Endothelial cell of umbilical vein (primary cell): Measurements from ENCODE around the gene HDAC4. TPM values are rescaled to one million over a fixed set of nuclear protein-coding genes. Genes with fewer than 3 reads are reported as not detected.
"Not testable (repeated sequence)": the region's sequence is repeated elsewhere in the genome, so short reads cannot be mapped to it uniquely, and the experiment has no call there.

Experiments used
- Bru-seq: library from RNA; stranded (reverse); fragments of 400-500 nt; gene quantifications from one replicate; lab custom pipeline; 2021; lab: Mats Ljungman, UMichigan
- BruChase-seq, 2 experiments: library from RNA; stranded (reverse); fragments of 400-500 nt; gene quantifications; one replicate each; lab custom pipeline; 2021; lab: Mats Ljungman, UMichigan
- BruUV-seq: library from RNA; stranded (reverse); fragments of 400-500 nt; replicated peaks from 2 replicates; lab custom pipeline; 2021; lab: Mats Ljungman, UMichigan
- CTCF ChIA-PET: fragments of 300-600, 350-600 bp; sonication (Branson Sonifier 250); formaldehyde crosslinking; loops from one replicate; lab custom pipeline; 2021; ENCODE audit warnings: antibody characterized with exemption, inconsistent platforms; lab: Charles Lee
- POLR2A ChIA-PET: fragments of 300-600, 350-600 bp; sonication (Branson Sonifier 250); formaldehyde crosslinking; loops from one replicate; lab custom pipeline; 2021; ENCODE audit warnings: antibody characterized with exemption, inconsistent platforms; lab: Charles Lee
- DNase-seq: peaks from one replicate; pipeline ENCODE4 v3.0.0-alpha.2; 2011; ENCODE audit warnings: low read depth, low spot score
- FAIRE-seq: peaks from 2 replicates; lab custom pipeline; 2011; peaks lifted over from hg19 to GRCh38; lab: Jason Lieb, UNC
- H2AFZ ChIP-seq: 2 replicates; pipeline ENCODE4 v1.6.0; 2012; ENCODE audit warnings: low read depth, low read length, control low read depth, inconsistent platforms
- H3K27ac ChIP-seq: 2 replicates; pipeline ENCODE4 v1.5.1; 2011; ENCODE audit warnings: low read depth, mild to moderate bottlenecking, control low read depth, low read length, moderate library complexity; ENCODE audit not compliant: insufficient read depth
- H3K27me3 ChIP-seq, 2 experiments: 2 replicates each; pipeline versions ENCODE4 v1.6.0 to v1.6.1; 2011; ENCODE audit warnings: low read length in 2 of 2, mixed read lengths in 1 of 2; ENCODE audit not compliant: control insufficient read depth in 2 of 2, insufficient read depth in 2 of 2
- H3K36me3 ChIP-seq, 2 experiments: 2 replicates in 1 of 2; 3 replicates in 1 of 2; pipeline ENCODE4 v1.5.1; 2011; ENCODE audit warnings: low read length in 2 of 2, mild to moderate bottlenecking in 1 of 2, moderate library complexity in 1 of 2; ENCODE audit not compliant: control insufficient read depth in 2 of 2, insufficient read depth in 2 of 2; ENCODE audit errors: extremely low read depth in 1 of 2
- H3K4me1 ChIP-seq: 3 replicates; pipeline ENCODE4 v1.5.1; 2011; ENCODE audit warnings: mild to moderate bottlenecking, low read length; ENCODE audit not compliant: control insufficient read depth, insufficient read depth; ENCODE audit errors: extremely low read depth
- H3K4me2 ChIP-seq: 2 replicates; pipeline ENCODE4 v1.6.1; 2011; ENCODE audit warnings: low read length, control low read depth, mixed read lengths; ENCODE audit not compliant: insufficient read depth
- H3K4me3 ChIP-seq, 3 experiments: fragments of 200-600 bp in 1 of 3; sonication (generic), shearing (Covaris generic) in 1 of 3; replicated peaks in 1 of 3; 2 replicates each; pipeline ENCODE4 v1.5.1; 2011 to 2016; ENCODE audit warnings: control low read depth in 3 of 3, low read length in 3 of 3, mild to moderate bottlenecking in 2 of 3, inconsistent platforms in 1 of 3, low read depth in 1 of 3, moderate library complexity in 1 of 3; ENCODE audit not compliant: insufficient read depth in 1 of 3
- H3K79me2 ChIP-seq: 2 replicates; pipeline ENCODE4 v1.6.0; 2012; ENCODE audit warnings: low read length, inconsistent platforms; ENCODE audit not compliant: control insufficient read depth, insufficient read depth
- H3K9ac ChIP-seq: replicated peaks from 2 replicates; pipeline ENCODE3; 2011; ENCODE audit warnings: low read length, control low read depth; ENCODE audit not compliant: insufficient read depth; ENCODE audit errors: extremely low read depth
- H3K9me1 ChIP-seq: replicated peaks from 3 replicates; pipeline ENCODE4 v1.6.0; 2011; ENCODE audit warnings: mild to moderate bottlenecking, low read length; ENCODE audit not compliant: control insufficient read depth, insufficient read depth; ENCODE audit errors: extremely low read depth
- H3K9me3 ChIP-seq: replicated peaks from 2 replicates; pipeline ENCODE4 v1.5.1; 2012; ENCODE audit warnings: low read length, inconsistent platforms; ENCODE audit not compliant: control insufficient read depth, insufficient read depth
- H4K20me1 ChIP-seq: replicated peaks from 2 replicates; pipeline ENCODE3; 2011; ENCODE audit warnings: mild to moderate bottlenecking, low read length; ENCODE audit not compliant: control insufficient read depth, insufficient read depth; ENCODE audit errors: extremely low read depth
- EZH2 ChIP-seq: IDR thresholded peaks from 2 replicates; pipeline ENCODE4 v1.6.1; 2012; ENCODE audit warnings: borderline replicate concordance, low read depth, mild to moderate bottlenecking, moderate library complexity, low read length, inconsistent platforms; ENCODE audit not compliant: severe bottlenecking
- FOS ChIP-seq: IDR thresholded peaks from 2 replicates; pipeline ENCODE4 v1.6.1; 2011; ENCODE audit warnings: mild to moderate bottlenecking, low read length, moderate library complexity, borderline replicate concordance; ENCODE audit not compliant: insufficient read depth
- GATA2 ChIP-seq: IDR thresholded peaks from 2 replicates; pipeline ENCODE4 v1.7.0; 2011; ENCODE audit warnings: low read depth, mild to moderate bottlenecking, moderate library complexity, mixed read lengths, low read length; ENCODE audit not compliant: insufficient read length, insufficient read depth
- JUN ChIP-seq: IDR thresholded peaks from 2 replicates; pipeline ENCODE4 v1.6.1; 2011; ENCODE audit warnings: borderline replicate concordance, low read depth; ENCODE audit not compliant: insufficient read length, insufficient read depth
- MYC ChIP-seq: IDR thresholded peaks from one replicate; pipeline ENCODE4 v1.6.1; 2011; ENCODE audit warnings: mild to moderate bottlenecking, low read depth, low read length
- POLR2A ChIP-seq: IDR thresholded peaks from 2 replicates; pipeline ENCODE4 v1.6.1; 2012; ENCODE audit warnings: low read depth, mild to moderate bottlenecking, control low read depth, low read length
- POLR2AphosphoS5 ChIP-seq: IDR thresholded peaks from 2 replicates; pipeline ENCODE4 v1.6.1; 2012; ENCODE audit warnings: low read depth, mild to moderate bottlenecking, control low read depth, low read length, moderate library complexity; ENCODE audit not compliant: insufficient read depth
- dilution Hi-C: fragments of 300-500 bp; cut with MboI; formaldehyde crosslinking; loops from one replicate; pipeline ENCODE4 v1.15.0; 2019; ENCODE audit warnings: low sequenced_read_pairs; ENCODE audit not compliant: extremely low pct_ligation_motif_present
- intact Hi-C: fragments of 100-400 bp; cut with micrococcal nuclease; formaldehyde crosslinking; loops from one replicate; pipeline ENCODE4 v1.10.0; 2022
- long read RNA-seq: library from polyadenylated mRNA; stranded (forward); transcript quantifications from one replicate; pipeline ENCODE4 v2.0.0, GENCODE V29; 2021
- polyA minus RNA-seq, 3 experiments: library from RNA; depleted of rRNA, polyadenylated mRNA; stranded (reverse); fragments of >200 nt; gene quantifications; 1 replicate in 1 of 3; 2 replicates in 2 of 3; pipeline ENCODE4 v1.2.3, GENCODE V29; 2011
- polyA plus RNA-seq, 4 experiments: library from polyadenylated mRNA; depleted of rRNA in 3 of 4; stranded (reverse) in 3 of 4; unstranded in 1 of 4; fragments of >200 nt; gene quantifications; 2 replicates each; pipeline versions ENCODE4 v1.2.1 to v1.2.3, GENCODE V29; 2011 to 2012; ENCODE audit warnings: missing spikeins in 1 of 4
- total RNA-seq: library from RNA; stranded (reverse); gene quantifications from 2 replicates; pipeline ENCODE4 v1.2.3, GENCODE V29; 2021
- TF ChIP-seq, protein P1 (sequence below): IDR thresholded peaks from 2 replicates; pipeline ENCODE4 v1.6.1; 2011; ENCODE audit not compliant: insufficient read depth, insufficient read length
- TF ChIP-seq, protein P2 (sequence below), 2 donors: IDR thresholded peaks; 1 replicate in 1 of 2; 2 replicates in 1 of 2; pipeline ENCODE4 v1.5.1; 2011; ENCODE audit warnings: low read length in 2 of 2, mild to moderate bottlenecking in 2 of 2, moderate library complexity in 2 of 2, control low read depth in 1 of 2, inconsistent platforms in 1 of 2, low read depth in 1 of 2; ENCODE audit not compliant: insufficient read depth in 1 of 2; ENCODE audit errors: extremely low read depth in 1 of 2

Gene HDAC4
- total RNA-seq: 22.5 and 33.0 TPM in 2 replicates
- polyA plus RNA-seq: 10.3 and 13.4 TPM in 2 replicates
- 4.9 and 5.8 TPM in 2 replicates for polyA plus RNA-seq (2011; cell fraction: cytosol; rRNA removed)
- 27.8 and 37.8 TPM in 2 replicates for polyA plus RNA-seq (2011; cell fraction: nucleus; rRNA removed)
- polyA plus RNA-seq (2012): 6.5 and 9.4 TPM in 2 replicates
- 31.5 and 40.6 TPM in 2 replicates for polyA minus RNA-seq
- 22.6 TPM for polyA minus RNA-seq (2011; cell fraction: cytosol; rRNA and poly(A)+ RNA removed)
- 40.1 and 54.5 TPM in 2 replicates for polyA minus RNA-seq (2011; cell fraction: nucleus; rRNA and poly(A)+ RNA removed)
- percentile 66 among the genes with signal in this experiment for Bru-seq, nascent RNA
- BruChase-seq, experiment 1, labeled RNA remaining after a 6-hour chase: percentile 59 among the genes with signal in this experiment
- BruChase-seq, experiment 2, labeled RNA remaining after a 2-hour chase: percentile 58 among the genes with signal in this experiment
- long read RNA-seq, partial matches to known transcripts: 8 of 31 reads
- long read RNA-seq, other reads (novel, unspliced or antisense): 22 of 31 reads

DNA sequence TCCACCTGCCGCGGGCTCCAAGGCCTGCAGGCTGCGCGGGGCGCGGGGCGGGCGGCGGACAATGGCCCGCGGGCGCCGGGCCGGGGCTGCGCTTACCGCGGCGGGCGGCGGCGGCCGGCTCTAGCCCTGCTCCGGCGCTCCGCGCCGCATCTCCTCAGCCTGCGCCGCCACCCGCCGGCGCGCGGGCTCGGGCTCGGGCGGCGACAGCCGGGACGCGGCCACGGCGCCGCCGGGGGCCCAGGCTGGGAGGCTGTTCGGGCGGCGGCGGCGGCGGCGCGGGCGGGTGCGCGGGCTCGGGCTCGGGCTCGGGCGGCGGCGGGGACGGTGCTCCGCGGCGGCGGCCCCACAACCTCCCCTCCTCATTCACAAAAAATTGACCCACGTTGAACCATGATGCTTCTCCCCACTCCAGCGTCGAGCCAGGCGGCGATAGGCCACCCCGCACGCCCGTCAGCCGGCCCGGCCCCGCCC, at the start of gene HDAC4:
HDAC4 (minus strand) TSS at position 425 of the 471 bp plus-strand sequence. CDS start 48,321 bp downstream, outside the sequence.
- H3K27me3 ChIP-seq: no peaks in the 10 kb centered on the region
- TF ChIP-seq MYC (no peak), EZH2 (no peak), GATA2 (no peak), POLR2A (no peak), JUN (no peak), POLR2AphosphoS5 (no peak), FOS (no peak)
- TF ChIP-seq, protein P1, sequence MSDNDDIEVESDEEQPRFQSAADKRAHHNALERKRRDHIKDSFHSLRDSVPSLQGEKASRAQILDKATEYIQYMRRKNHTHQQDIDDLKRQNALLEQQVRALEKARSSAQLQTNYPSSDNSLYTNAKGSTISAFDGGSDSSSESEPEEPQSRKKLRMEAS: no peak
- TF ChIP-seq, protein P2, sequence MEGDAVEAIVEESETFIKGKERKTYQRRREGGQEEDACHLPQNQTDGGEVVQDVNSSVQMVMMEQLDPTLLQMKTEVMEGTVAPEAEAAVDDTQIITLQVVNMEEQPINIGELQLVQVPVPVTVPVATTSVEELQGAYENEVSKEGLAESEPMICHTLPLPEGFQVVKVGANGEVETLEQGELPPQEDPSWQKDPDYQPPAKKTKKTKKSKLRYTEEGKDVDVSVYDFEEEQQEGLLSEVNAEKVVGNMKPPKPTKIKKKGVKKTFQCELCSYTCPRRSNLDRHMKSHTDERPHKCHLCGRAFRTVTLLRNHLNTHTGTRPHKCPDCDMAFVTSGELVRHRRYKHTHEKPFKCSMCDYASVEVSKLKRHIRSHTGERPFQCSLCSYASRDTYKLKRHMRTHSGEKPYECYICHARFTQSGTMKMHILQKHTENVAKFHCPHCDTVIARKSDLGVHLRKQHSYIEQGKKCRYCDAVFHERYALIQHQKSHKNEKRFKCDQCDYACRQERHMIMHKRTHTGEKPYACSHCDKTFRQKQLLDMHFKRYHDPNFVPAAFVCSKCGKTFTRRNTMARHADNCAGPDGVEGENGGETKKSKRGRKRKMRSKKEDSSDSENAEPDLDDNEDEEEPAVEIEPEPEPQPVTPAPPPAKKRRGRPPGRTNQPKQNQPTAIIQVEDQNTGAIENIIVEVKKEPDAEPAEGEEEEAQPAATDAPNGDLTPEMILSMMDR (IDR thresholded peaks at IDR 0.05; ENCODE audit: extremely low read depth in 1 of 2, insufficient read depth in 1 of 2, low read depth in 1 of 2, low read length in 2 of 2): no peak
- BruUV-seq: no TSS peak
- H3K9me1 ChIP-seq: no peaks in the 10 kb centered on the region
- peak within 1 kb of the TSS; percentile 98 for H2AFZ ChIP-seq
- peaks cover 14% of the 10 kb centered on the region for H3K4me1 ChIP-seq
- dilution Hi-C loops (no loop called here), intact Hi-C loops (loop anchor here (1.0 to 10.0 kb wide), 13 partner anchors 19 to 737 kb away; partner anchors contain the start of genes COPS9 and TWIST2)
- peak within 1 kb of the TSS; percentile 99 for H3K9ac ChIP-seq
- no peaks in the 10 kb centered on the region for H3K36me3 ChIP-seq
- FAIRE-seq (no peak), DNase-seq (no peak)
- CTCF ChIA-PET: interaction anchor here (0.7 to 1.0 kb wide), 12 partner anchors 9 to 624 kb away, joined by 3 to 14 read pairs (median 4); partner anchors contain the start of gene NDUFA10
- peak within 1 kb of the TSS; percentile 67 to 75 (median 71) for H3K4me3 ChIP-seq
- H3K79me2 ChIP-seq: peaks cover 9% of the 10 kb centered on the region
- H3K27ac ChIP-seq: peak within 1 kb of the TSS; percentile 100
- peak within 1 kb of the TSS; percentile 96 for H3K4me2 ChIP-seq
- no peaks in the 10 kb centered on the region for H4K20me1 ChIP-seq
- POLR2A ChIA-PET: interaction anchor here (0.6 to 1.2 kb wide), 7 partner anchors 8 to 133 kb away, joined by 3 to 5 read pairs (median 4); no protein-coding TSS in a partner anchor
- H3K9me3 ChIP-seq: no peaks in the 10 kb centered on the region

DNA sequence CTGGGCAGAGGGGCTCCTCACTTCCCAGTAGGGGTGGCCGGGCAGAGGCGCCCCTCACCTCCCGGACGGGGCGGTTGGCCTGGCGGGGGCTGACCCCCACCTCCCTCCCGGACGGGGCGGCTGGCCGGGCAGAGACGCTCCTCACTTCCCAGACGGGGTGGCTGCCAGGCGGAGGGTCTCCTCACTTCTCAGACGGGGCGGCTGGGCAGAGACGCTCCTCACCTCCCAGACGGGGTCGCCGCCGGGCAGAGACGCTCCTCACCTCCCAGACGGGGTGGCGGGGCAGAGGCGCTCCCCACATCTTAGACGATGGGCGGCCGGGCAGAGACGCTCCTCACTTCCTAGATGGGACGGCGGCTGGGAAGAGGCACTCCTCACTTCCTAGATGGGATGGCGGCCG, 48.6 kb upstream of the HDAC4 start:
- H3K79me2 ChIP-seq, CTCF ChIA-PET, FAIRE-seq, dilution Hi-C loops, H3K4me2 ChIP-seq, H3K27me3 ChIP-seq, H3K9me3 ChIP-seq, H3K9ac ChIP-seq, H3K9me1 ChIP-seq, H4K20me1 ChIP-seq, BruUV-seq, H3K36me3 ChIP-seq, intact Hi-C loops, DNase-seq, H3K4me3 ChIP-seq, POLR2A ChIA-PET, H3K27ac ChIP-seq, H3K4me1 ChIP-seq, H2AFZ ChIP-seq: not testable (repeated sequence)
